Glomerular endothelial cell (primary cell): ENCODE data around the gene CTH. TPM values are rescaled to one million over a fixed set of nuclear protein-coding genes. Genes with fewer than 3 reads are reported as not detected.

ENCODE experiments used
- total RNA-seq: library from RNA; depleted of rRNA; stranded (reverse); fragments of >200 nt; gene quantifications from 2 replicates; pipeline ENCODE4 v1.2.3, GENCODE V29; 2015

Gene CTH
- total RNA-seq, 1 donor from 2014 or later, result 3.3 TPM

Other genes starting within 250 kb of the CTH start
- 18.3 and 20.9 TPM in 2 replicates for gene LRRC40, start 205.7 kb upstream of the CTH start, total RNA-seq
- 59.7 and 122 TPM in 2 replicates for gene SRSF11, start 189.9 kb upstream of the CTH start, total RNA-seq
- gene ANKRD13C, start 56.5 kb upstream of the CTH start, total RNA-seq, result 18.8 and 20.1 TPM in 2 replicates